SK-N-SH treated with all-trans-retinoic acid at 6 μM for 48 hours (cell line): Measurements from ENCODE around the gene SHC3.

ENCODE experiments used
- ATAC-seq: fragments of 200-7000 bp; cut with Tn5 transposase; 3 replicates; pipeline ENCODE4 v1.9.1; 2020; ENCODE audit warnings: mild to moderate bottlenecking, moderate library complexity
- ARNTL ChIP-seq: fragments of 450-650 bp; formaldehyde crosslinking; IDR thresholded peaks from 2 replicates; pipeline ENCODE4 v1.5.0; 2020; ENCODE audit warnings: low read depth, mild to moderate bottlenecking, moderate library complexity, borderline replicate concordance
- BACH2 ChIP-seq: fragments of 250-450 bp; sonication (Bioruptor Pico); IDR thresholded peaks from 2 replicates; pipeline ENCODE4 v1.9.0; 2021; ENCODE audit warnings: mild to moderate bottlenecking, borderline replicate concordance
- CSDC2 ChIP-seq: fragments of 250-450 bp; sonication (Bioruptor Pico); IDR thresholded peaks from 2 replicates; pipeline ENCODE4 v1.5.0; 2020; ENCODE audit warnings: mild to moderate bottlenecking, moderate library complexity
- ESRRG ChIP-seq: fragments of 250-450 bp; sonication (Bioruptor Pico); IDR thresholded peaks from 2 replicates; pipeline ENCODE4 v1.6.1; 2021; ENCODE audit warnings: mild to moderate bottlenecking
- GLIS3 ChIP-seq: fragments of 250-450 bp; sonication (Bioruptor Pico); IDR thresholded peaks from 2 replicates; pipeline ENCODE4 v1.5.0; 2020; ENCODE audit warnings: mild to moderate bottlenecking, moderate library complexity
- ISL1 ChIP-seq: fragments of 250-450 bp; sonication (Bioruptor Pico); IDR thresholded peaks from 2 replicates; pipeline ENCODE4 v2.1.2; 2022; ENCODE audit warnings: mild to moderate bottlenecking, moderate library complexity
- OSR1 ChIP-seq: fragments of 250-450 bp; sonication (Bioruptor Pico); IDR thresholded peaks from 2 replicates; pipeline ENCODE4 v1.8.0; 2022; ENCODE audit warnings: moderate library complexity, mild to moderate bottlenecking, inconsistent platforms
- PPARA ChIP-seq: fragments of 250-450 bp; sonication (Bioruptor Pico); IDR thresholded peaks from 2 replicates; pipeline ENCODE4 v1.5.0; 2020; ENCODE audit warnings: mild to moderate bottlenecking, borderline replicate concordance
- TOX ChIP-seq: fragments of 250-450 bp; sonication (Bioruptor Pico); IDR thresholded peaks from 2 replicates; pipeline ENCODE4 v1.8.0; 2021; ENCODE audit warnings: mild to moderate bottlenecking, moderate library complexity, borderline replicate concordance
- ZC3H10 ChIP-seq: fragments of 250-450 bp; sonication (Bioruptor Pico); IDR thresholded peaks from 2 replicates; pipeline ENCODE4 v1.5.1; 2021; ENCODE audit warnings: mild to moderate bottlenecking, moderate library complexity
- ZFP30 ChIP-seq: fragments of 450-650 bp; formaldehyde crosslinking; IDR thresholded peaks from 2 replicates; pipeline ENCODE4 v1.5.0; 2022; ENCODE audit warnings: mild to moderate bottlenecking, moderate library complexity
- ZNF565 ChIP-seq: fragments of 450-650 bp; formaldehyde crosslinking; conservative IDR thresholded peaks from 2 replicates; pipeline ENCODE4 v1.5.0; 2020; ENCODE audit warnings: low read depth, mild to moderate bottlenecking, moderate library complexity
- ZNF70 ChIP-seq: fragments of 450-650 bp; formaldehyde crosslinking; IDR thresholded peaks from 2 replicates; pipeline ENCODE4 v1.5.0; 2020; ENCODE audit warnings: mild to moderate bottlenecking, moderate library complexity
- ZNF8 ChIP-seq: fragments of 450-650 bp; formaldehyde crosslinking; IDR thresholded peaks from 2 replicates; pipeline ENCODE4 v1.5.0; 2020; ENCODE audit warnings: mild to moderate bottlenecking, moderate library complexity
- TF ChIP-seq, protein P1 (sequence below): fragments of 250-450 bp; sonication (Bioruptor Pico); IDR thresholded peaks from 2 replicates; pipeline ENCODE4 v1.5.1; 2020; ENCODE audit warnings: low read depth, mild to moderate bottlenecking, moderate library complexity
- TF ChIP-seq, protein P2 (sequence below): fragments of 250-450 bp; sonication (Bioruptor Pico); IDR thresholded peaks from 2 replicates; pipeline ENCODE4 v1.5.0; 2020; ENCODE audit warnings: mild to moderate bottlenecking, moderate library complexity
- TF ChIP-seq, protein P3 (sequence below): fragments of 250-450 bp; sonication (Bioruptor Pico); IDR thresholded peaks from 2 replicates; pipeline ENCODE4 v1.8.0; 2020; ENCODE audit warnings: mild to moderate bottlenecking, moderate library complexity, borderline replicate concordance
- TF ChIP-seq, protein P4 (sequence below): fragments of 250-450 bp; sonication (Bioruptor Pico); IDR thresholded peaks from 2 replicates; pipeline ENCODE4 v1.8.0; 2021; ENCODE audit warnings: low read depth, mild to moderate bottlenecking, moderate library complexity, borderline replicate concordance
- TF ChIP-seq, protein P5 (sequence below): fragments of 250-450 bp; sonication (Bioruptor Pico); IDR thresholded peaks from 2 replicates; pipeline ENCODE4 v1.5.1; 2021; ENCODE audit warnings: mild to moderate bottlenecking, moderate library complexity

Gene SHC3

DNA sequence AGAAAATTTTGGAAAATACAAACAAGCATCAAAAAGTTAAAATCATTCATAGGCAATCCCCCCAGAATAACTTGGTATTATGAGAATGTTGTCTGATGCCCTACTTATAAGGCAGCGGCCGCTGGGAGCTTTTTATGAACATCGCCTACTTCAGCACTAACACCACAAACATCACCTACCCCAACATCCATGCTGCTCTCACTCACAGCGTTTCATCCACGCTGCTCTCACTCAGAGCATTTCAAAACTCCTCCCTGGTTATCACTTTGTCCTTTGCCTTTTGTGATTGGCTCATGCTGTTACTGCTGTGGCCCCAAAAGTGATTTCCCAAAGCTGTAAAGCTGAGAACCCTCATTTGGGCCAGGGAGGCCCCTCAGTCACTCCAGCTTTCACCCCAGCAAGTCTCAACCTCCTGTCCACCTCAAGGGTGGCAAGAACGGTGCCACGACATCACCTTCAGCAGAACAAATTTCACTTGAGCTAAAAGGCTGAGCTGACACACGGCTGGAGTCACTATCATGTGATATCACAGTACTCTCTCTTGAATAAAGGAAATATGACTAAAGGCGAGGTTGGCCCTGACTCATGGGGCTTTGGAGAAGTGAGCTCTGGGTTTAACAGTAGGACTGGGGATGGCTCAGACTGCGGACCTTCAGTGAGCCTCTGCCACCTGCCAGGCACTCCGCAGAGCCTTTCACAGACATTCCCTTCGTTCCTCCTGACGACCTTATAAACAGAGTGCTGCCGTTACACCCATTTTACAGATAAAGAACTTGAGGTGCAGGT is 25.2 kb downstream of the SHC3 start (continued):
- TF ChIP-seq, protein P1, sequence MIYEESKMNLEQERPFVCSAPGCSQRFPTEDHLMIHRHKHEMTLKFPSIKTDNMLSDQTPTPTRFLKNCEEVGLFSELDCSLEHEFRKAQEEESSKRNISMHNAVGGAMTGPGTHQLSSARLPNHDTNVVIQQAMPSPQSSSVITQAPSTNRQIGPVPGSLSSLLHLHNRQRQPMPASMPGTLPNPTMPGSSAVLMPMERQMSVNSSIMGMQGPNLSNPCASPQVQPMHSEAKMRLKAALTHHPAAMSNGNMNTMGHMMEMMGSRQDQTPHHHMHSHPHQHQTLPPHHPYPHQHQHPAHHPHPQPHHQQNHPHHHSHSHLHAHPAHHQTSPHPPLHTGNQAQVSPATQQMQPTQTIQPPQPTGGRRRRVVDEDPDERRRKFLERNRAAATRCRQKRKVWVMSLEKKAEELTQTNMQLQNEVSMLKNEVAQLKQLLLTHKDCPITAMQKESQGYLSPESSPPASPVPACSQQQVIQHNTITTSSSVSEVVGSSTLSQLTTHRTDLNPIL (CRISPR knock-in tag): no peak
- no peak for TF ChIP-seq TOX (CRISPR knock-in tag)
- TF ChIP-seq, protein P2, sequence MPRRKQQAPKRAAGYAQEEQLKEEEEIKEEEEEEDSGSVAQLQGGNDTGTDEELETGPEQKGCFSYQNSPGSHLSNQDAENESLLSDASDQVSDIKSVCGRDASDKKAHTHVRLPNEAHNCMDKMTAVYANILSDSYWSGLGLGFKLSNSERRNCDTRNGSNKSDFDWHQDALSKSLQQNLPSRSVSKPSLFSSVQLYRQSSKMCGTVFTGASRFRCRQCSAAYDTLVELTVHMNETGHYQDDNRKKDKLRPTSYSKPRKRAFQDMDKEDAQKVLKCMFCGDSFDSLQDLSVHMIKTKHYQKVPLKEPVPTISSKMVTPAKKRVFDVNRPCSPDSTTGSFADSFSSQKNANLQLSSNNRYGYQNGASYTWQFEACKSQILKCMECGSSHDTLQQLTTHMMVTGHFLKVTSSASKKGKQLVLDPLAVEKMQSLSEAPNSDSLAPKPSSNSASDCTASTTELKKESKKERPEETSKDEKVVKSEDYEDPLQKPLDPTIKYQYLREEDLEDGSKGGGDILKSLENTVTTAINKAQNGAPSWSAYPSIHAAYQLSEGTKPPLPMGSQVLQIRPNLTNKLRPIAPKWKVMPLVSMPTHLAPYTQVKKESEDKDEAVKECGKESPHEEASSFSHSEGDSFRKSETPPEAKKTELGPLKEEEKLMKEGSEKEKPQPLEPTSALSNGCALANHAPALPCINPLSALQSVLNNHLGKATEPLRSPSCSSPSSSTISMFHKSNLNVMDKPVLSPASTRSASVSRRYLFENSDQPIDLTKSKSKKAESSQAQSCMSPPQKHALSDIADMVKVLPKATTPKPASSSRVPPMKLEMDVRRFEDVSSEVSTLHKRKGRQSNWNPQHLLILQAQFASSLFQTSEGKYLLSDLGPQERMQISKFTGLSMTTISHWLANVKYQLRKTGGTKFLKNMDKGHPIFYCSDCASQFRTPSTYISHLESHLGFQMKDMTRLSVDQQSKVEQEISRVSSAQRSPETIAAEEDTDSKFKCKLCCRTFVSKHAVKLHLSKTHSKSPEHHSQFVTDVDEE: no peak
- TF ChIP-seq, all 23 proteins: peak for 0

DNA sequence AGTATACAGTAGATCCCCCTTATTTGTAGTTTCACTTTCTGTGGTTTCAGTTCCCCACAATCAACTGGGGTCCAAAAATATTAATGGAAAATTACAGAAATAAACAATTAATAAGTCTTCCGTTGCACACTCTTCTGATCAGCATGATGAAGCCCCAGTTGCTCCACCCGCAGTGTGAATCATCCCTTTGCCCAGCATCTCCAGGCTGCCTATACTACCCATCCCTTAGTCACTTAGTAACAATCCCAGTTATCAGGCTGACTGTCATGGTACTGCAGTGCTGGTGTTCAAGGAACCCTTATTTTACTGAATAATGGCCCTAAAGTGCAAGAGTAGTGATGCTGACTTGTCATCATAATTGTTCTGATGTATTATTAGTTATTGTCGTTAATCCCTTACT is 28.9 kb downstream of the SHC3 start:
- TF ChIP-seq BACH2 (CRISPR knock-in tag): no peak
- TF ChIP-seq, protein P3, sequence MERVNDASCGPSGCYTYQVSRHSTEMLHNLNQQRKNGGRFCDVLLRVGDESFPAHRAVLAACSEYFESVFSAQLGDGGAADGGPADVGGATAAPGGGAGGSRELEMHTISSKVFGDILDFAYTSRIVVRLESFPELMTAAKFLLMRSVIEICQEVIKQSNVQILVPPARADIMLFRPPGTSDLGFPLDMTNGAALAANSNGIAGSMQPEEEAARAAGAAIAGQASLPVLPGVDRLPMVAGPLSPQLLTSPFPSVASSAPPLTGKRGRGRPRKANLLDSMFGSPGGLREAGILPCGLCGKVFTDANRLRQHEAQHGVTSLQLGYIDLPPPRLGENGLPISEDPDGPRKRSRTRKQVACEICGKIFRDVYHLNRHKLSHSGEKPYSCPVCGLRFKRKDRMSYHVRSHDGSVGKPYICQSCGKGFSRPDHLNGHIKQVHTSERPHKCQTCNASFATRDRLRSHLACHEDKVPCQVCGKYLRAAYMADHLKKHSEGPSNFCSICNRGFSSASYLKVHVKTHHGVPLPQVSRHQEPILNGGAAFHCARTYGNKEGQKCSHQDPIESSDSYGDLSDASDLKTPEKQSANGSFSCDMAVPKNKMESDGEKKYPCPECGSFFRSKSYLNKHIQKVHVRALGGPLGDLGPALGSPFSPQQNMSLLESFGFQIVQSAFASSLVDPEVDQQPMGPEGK (CRISPR knock-in tag): no peak
- no peak for TF ChIP-seq ZC3H10
- TF ChIP-seq PPARA: no peak
- TF ChIP-seq ZFP30 (CRISPR knock-in tag): no peak
- no peak for TF ChIP-seq ARNTL (CRISPR knock-in tag)
- TF ChIP-seq, protein P4, sequence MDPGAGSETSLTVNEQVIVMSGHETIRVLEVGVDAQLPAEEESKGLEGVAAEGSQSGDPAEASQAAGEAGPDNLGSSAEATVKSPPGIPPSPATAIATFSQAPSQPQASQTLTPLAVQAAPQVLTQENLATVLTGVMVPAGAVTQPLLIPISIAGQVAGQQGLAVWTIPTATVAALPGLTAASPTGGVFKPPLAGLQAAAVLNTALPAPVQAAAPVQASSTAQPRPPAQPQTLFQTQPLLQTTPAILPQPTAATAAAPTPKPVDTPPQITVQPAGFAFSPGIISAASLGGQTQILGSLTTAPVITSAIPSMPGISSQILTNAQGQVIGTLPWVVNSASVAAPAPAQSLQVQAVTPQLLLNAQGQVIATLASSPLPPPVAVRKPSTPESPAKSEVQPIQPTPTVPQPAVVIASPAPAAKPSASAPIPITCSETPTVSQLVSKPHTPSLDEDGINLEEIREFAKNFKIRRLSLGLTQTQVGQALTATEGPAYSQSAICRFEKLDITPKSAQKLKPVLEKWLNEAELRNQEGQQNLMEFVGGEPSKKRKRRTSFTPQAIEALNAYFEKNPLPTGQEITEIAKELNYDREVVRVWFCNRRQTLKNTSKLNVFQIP (CRISPR knock-in tag): no peak
- no peak for TF ChIP-seq ZNF8 (CRISPR knock-in tag)
- TF ChIP-seq ZNF565 (CRISPR knock-in tag): no peak
- no peak for TF ChIP-seq ESRRG (CRISPR knock-in tag)
- no peak for TF ChIP-seq TOX (CRISPR knock-in tag)
- TF ChIP-seq, protein P5, sequence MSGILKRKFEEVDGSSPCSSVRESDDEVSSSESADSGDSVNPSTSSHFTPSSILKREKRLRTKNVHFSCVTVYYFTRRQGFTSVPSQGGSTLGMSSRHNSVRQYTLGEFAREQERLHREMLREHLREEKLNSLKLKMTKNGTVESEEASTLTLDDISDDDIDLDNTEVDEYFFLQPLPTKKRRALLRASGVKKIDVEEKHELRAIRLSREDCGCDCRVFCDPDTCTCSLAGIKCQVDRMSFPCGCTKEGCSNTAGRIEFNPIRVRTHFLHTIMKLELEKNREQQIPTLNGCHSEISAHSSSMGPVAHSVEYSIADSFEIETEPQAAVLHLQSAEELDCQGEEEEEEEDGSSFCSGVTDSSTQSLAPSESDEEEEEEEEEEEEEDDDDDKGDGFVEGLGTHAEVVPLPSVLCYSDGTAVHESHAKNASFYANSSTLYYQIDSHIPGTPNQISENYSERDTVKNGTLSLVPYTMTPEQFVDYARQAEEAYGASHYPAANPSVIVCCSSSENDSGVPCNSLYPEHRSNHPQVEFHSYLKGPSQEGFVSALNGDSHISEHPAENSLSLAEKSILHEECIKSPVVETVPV: no peak
- no peak for TF ChIP-seq CSDC2 (CRISPR knock-in tag)
- TF ChIP-seq GLIS3 (CRISPR knock-in tag): no peak
- no peak for TF ChIP-seq OSR1 (CRISPR knock-in tag)
- TF ChIP-seq ISL1 (CRISPR knock-in tag): no peak
- TF ChIP-seq ZNF70 (CRISPR knock-in tag): no peak
- TF ChIP-seq, protein P2: no peak
- ATAC-seq: peak; percentile 82
